Endometrial microvascular endothelial cells (primary cell): ENCODE data around the gene WHRN. TPM values are rescaled to one million over a fixed set of nuclear protein-coding genes. Genes with fewer than 3 reads are reported as not detected.

Experiments
- in situ Hi-C: cut with HindIII; loops from 2 replicates; pipeline ENCODE4 v1.10.0; 2017; ENCODE audit warnings: low sequenced_read_pairs, low pct_unique_long_range_greater_than_20kb; ENCODE audit errors: inconsistent ontology term
- total RNA-seq: library from RNA; depleted of rRNA; stranded (reverse); fragments of >200 nt; gene quantifications from one replicate; pipeline ENCODE4 v1.2.3, GENCODE V29; 2015; ENCODE audit errors: inconsistent ontology term

Gene WHRN
- total RNA-seq, 1 donor from 2014 or later, result not detected

- in situ Hi-C loops, result no loop called here
Measured at GRCh38 chr9:114497236-114497635, 8.0 kb downstream of the WHRN start.

GRCh38 chr9:114496011-114496410, 9.3 kb downstream of the WHRN start:
- in situ Hi-C loops, result no loop called here

- in situ Hi-C loops, result no loop called here
Measured at GRCh38 chr9:114494776-114495569, 10.3 kb downstream of the WHRN start.

- in situ Hi-C loops, result no loop called here
Measured at GRCh38 chr9:114493521-114494184, 11.6 kb downstream of the WHRN start.

- in situ Hi-C loops, result no loop called here
Measured at GRCh38 chr9:114492991-114493390, 12.3 kb downstream of the WHRN start.

- in situ Hi-C loops, result no loop called here
Measured at GRCh38 chr9:114491430-114492003, 13.8 kb downstream of the WHRN start.

- in situ Hi-C loops, result no loop called here
Measured at GRCh38 chr9:114489928-114490327, 15.3 kb downstream of the WHRN start.

- in situ Hi-C loops, result no loop called here
Measured at GRCh38 chr9:114488398-114489129, 16.7 kb downstream of the WHRN start.

GRCh38 chr9:114487607-114488300, 17.5 kb downstream of the WHRN start:
- in situ Hi-C loops, result no loop called here

- in situ Hi-C loops, result no loop called here
Measured at GRCh38 chr9:114486205-114486963, 18.9 kb downstream of the WHRN start.

- in situ Hi-C loops, result no loop called here
Measured at GRCh38 chr9:114484854-114485443, 20.3 kb downstream of the WHRN start.

- in situ Hi-C loops, result no loop called here
Measured at GRCh38 chr9:114484215-114484853, 20.9 kb downstream of the WHRN start.

GRCh38 chr9:114483499-114483898, 21.8 kb downstream of the WHRN start:
- in situ Hi-C loops, result no loop called here

- in situ Hi-C loops, result no loop called here
Measured at GRCh38 chr9:114482593-114482992, 22.7 kb downstream of the WHRN start.

GRCh38 chr9:114481789-114482188, 23.5 kb downstream of the WHRN start:
- in situ Hi-C loops, result no loop called here

- in situ Hi-C loops, result no loop called here
Measured at GRCh38 chr9:114480746-114481435, 24.4 kb downstream of the WHRN start.

GRCh38 chr9:114478871-114479270, 26.4 kb downstream of the WHRN start:
- in situ Hi-C loops, result no loop called here
